K562 (cell line): ENCODE measurements around the gene KIF26A.

ENCODE experiments used
- BDP1 ChIP-seq: IDR thresholded peaks from 3 replicates; pipeline ENCODE4 v1.6.1; 2011; ENCODE audit not compliant: insufficient read length, insufficient read depth
- ETV5 ChIP-seq: sonication (generic); formaldehyde crosslinking; IDR thresholded peaks from 2 replicates; pipeline ENCODE4 v1.4.0; 2020; ENCODE audit warnings: low read depth, mild to moderate bottlenecking, missing genetic modification reagents
- EZH2 ChIP-seq: IDR thresholded peaks from 2 replicates; pipeline ENCODE4 v1.6.1; 2012; ENCODE audit warnings: low read depth, mild to moderate bottlenecking, inconsistent platforms, low read length, borderline replicate concordance
- HDAC1 ChIP-seq, 2 experiments: fragments of 450-650 bp; IDR thresholded peaks; 2 replicates each; pipeline ENCODE4 v1.6.1; 2016 to 2017; ENCODE audit warnings: inconsistent platforms in 1 of 2, mild to moderate bottlenecking in 1 of 2, moderate library complexity in 1 of 2
- POLR2A ChIP-seq: fragments of 450-650 bp; conservative IDR thresholded peaks from 2 replicates; pipeline ENCODE4 v1.6.1; 2016
- TBP ChIP-seq: optimal IDR thresholded peaks from 2 replicates; pipeline ENCODE3; 2011; ENCODE audit warnings: low read depth, low read length, improper control_type of control experiment
- TF ChIP-seq, protein P1 (sequence below), 3 experiments: IDR thresholded peaks in 2 of 3; conservative IDR thresholded peaks in 1 of 3; 2 replicates each; pipeline ENCODE4 v1.5.1; 2011 to 2012; ENCODE audit warnings: low read length in 3 of 3, mild to moderate bottlenecking in 3 of 3, control low read depth in 2 of 3, improper control_type of control experiment in 1 of 3, inconsistent platforms in 1 of 3, low read depth in 1 of 3, mixed read lengths in 1 of 3, moderate library complexity in 1 of 3; ENCODE audit not compliant: insufficient read depth in 2 of 3
- TF ChIP-seq, protein P2 (sequence below): fragments of 250-450 bp; sonication (Bioruptor Pico); IDR thresholded peaks from 2 replicates; pipeline ENCODE4 v1.5.0; 2021
- TF ChIP-seq, protein P3 (sequence below): fragments of 450-650 bp; formaldehyde crosslinking; IDR thresholded peaks from 2 replicates; pipeline ENCODE4 v1.4.0; 2022; ENCODE audit warnings: missing genetic modification characterization

DNA sequence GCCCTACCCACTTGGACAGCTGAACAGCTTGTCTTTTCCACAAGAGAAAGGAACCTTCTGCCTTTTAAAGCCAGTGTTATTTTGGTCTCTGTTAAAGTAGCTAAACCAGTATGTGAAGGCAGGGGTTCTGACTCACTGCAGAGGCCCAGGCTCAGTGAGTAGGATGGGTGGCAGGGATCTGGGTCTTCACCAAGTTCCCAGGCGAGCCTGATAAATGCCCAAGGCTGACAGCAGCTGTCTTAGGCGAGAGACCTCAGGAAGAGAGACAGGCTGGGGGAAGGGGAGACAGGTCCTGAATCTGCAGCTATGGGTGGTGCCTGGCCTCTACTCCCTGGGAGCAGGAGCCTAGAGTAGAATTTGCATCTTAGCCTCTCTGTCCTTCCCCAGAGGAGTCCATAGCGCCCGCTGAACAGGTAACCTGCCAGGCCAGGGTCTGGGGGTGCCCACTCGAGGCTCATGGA lies 18.1 kb upstream of the KIF26A start:
- TF ChIP-seq, protein P1, sequence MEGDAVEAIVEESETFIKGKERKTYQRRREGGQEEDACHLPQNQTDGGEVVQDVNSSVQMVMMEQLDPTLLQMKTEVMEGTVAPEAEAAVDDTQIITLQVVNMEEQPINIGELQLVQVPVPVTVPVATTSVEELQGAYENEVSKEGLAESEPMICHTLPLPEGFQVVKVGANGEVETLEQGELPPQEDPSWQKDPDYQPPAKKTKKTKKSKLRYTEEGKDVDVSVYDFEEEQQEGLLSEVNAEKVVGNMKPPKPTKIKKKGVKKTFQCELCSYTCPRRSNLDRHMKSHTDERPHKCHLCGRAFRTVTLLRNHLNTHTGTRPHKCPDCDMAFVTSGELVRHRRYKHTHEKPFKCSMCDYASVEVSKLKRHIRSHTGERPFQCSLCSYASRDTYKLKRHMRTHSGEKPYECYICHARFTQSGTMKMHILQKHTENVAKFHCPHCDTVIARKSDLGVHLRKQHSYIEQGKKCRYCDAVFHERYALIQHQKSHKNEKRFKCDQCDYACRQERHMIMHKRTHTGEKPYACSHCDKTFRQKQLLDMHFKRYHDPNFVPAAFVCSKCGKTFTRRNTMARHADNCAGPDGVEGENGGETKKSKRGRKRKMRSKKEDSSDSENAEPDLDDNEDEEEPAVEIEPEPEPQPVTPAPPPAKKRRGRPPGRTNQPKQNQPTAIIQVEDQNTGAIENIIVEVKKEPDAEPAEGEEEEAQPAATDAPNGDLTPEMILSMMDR (IDR thresholded peaks at IDR 0.05 in 2 of 3, conservative IDR thresholded peaks at IDR 0.05 in 1 of 3; ENCODE audit: insufficient read depth in 2 of 3, low read depth in 1 of 3, low read length in 3 of 3): no peak
- TF ChIP-seq TBP (no peak), EZH2 (no peak), ETV5 (no peak), HDAC1 (IDR thresholded peaks at IDR 0.05) (no peak), POLR2A (no peak), BDP1 (no peak)
- TF ChIP-seq, protein P2, sequence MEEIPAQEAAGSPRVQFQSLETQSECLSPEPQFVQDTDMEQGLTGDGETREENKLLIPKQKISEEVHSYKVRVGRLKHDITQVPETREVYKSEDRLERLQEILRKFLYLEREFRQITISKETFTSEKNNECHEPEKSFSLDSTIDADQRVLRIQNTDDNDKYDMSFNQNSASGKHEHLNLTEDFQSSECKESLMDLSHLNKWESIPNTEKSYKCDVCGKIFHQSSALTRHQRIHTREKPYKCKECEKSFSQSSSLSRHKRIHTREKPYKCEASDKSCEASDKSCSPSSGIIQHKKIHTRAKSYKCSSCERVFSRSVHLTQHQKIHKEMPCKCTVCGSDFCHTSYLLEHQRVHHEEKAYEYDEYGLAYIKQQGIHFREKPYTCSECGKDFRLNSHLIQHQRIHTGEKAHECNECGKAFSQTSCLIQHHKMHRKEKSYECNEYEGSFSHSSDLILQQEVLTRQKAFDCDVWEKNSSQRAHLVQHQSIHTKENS (CRISPR knock-in tag): no peak
- TF ChIP-seq, protein P3, sequence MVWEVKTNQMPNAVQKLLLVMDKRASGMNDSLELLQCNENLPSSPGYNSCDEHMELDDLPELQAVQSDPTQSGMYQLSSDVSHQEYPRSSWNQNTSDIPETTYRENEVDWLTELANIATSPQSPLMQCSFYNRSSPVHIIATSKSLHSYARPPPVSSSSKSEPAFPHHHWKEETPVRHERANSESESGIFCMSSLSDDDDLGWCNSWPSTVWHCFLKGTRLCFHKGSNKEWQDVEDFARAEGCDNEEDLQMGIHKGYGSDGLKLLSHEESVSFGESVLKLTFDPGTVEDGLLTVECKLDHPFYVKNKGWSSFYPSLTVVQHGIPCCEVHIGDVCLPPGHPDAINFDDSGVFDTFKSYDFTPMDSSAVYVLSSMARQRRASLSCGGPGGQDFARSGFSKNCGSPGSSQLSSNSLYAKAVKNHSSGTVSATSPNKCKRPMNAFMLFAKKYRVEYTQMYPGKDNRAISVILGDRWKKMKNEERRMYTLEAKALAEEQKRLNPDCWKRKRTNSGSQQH (CRISPR knock-in tag): no peak
